GM21786 (cell line): ENCODE measurements around the gene KRTAP4-11.
"Not testable (repeated sequence)": the region's sequence is repeated elsewhere in the genome, so short reads cannot be mapped to it uniquely, and the experiment has no call there.

Experiments used
- ATAC-seq: cut with Tn5 transposase; IDR thresholded peaks from one replicate; pipeline ENCODE4 v1.9.1; 2021; ENCODE audit not compliant: unreplicated experiment

KRTAP4-11 gene

GRCh38 chr17:41088760-41089352 is 29.3 kb downstream of the KRTAP4-11 start:
- not testable (repeated sequence) for ATAC-seq

- not testable (repeated sequence) for ATAC-seq
Observed at GRCh38 chr17:41084100-41084856, 33.9 kb downstream of the KRTAP4-11 start, which contains the start of gene KRTAP4-7. Gene KRTAP4-7, plus strand, starts transcription at chr17:41084150. Its CDS starts 57 bp downstream, at chr17:41084207.

GRCh38 chr17:41083427-41083826 is 34.7 kb downstream of the KRTAP4-11 start:
- ATAC-seq = not testable (repeated sequence)

- no peak for ATAC-seq
Observed at GRCh38 chr17:41082626-41083025, 35.5 kb downstream of the KRTAP4-11 start.

- no peak for ATAC-seq
Observed at GRCh38 chr17:41076788-41077187, 41.4 kb downstream of the KRTAP4-11 start.

GRCh38 chr17:41073676-41074075 is 44.5 kb downstream of the KRTAP4-11 start:
- no peak for ATAC-seq

- no peak for ATAC-seq
Observed at GRCh38 chr17:41071606-41072360, 46.4 kb downstream of the KRTAP4-11 start.

GRCh38 chr17:41069031-41069430 is 49.1 kb downstream of the KRTAP4-11 start:
- ATAC-seq = no peak

- ATAC-seq = no peak
Observed at GRCh38 chr17:41067281-41067680, 50.9 kb downstream of the KRTAP4-11 start.
